Activated naive CD8-positive, alpha-beta T cell treated with anti-CD3 and anti-CD28 coated beads for 36 hours (primary cell): ENCODE data around the gene UMODL1. TPM values are rescaled to one million over a fixed set of nuclear protein-coding genes. Genes with fewer than 3 reads are reported as not detected.

ENCODE experiments used
- DNase-seq: peaks from one replicate; pipeline ENCODE4 v3.0.0; 2021
- H3K27ac Mint-ChIP-seq: one replicate; pipeline ENCODE4 v1.8.0; 2022; ENCODE audit warnings: mild to moderate bottlenecking, moderate library complexity, mixed read lengths
- H3K27me3 Mint-ChIP-seq: one replicate; pipeline ENCODE4 v1.8.0; 2022; ENCODE audit warnings: mild to moderate bottlenecking, mixed read lengths
- H3K36me3 Mint-ChIP-seq: one replicate; pipeline ENCODE4 v1.8.0; 2021; ENCODE audit warnings: mild to moderate bottlenecking, mixed read lengths
- H3K4me1 Mint-ChIP-seq: one replicate; pipeline ENCODE4 v1.8.0; 2021; ENCODE audit warnings: mixed read lengths
- H3K4me3 Mint-ChIP-seq: one replicate; pipeline ENCODE4 v1.8.0; 2022; ENCODE audit warnings: mild to moderate bottlenecking, moderate library complexity, mixed read lengths
- H3K9me3 Mint-ChIP-seq: one replicate; pipeline ENCODE4 v1.8.0; 2022; ENCODE audit warnings: mixed read lengths
- total RNA-seq, 2 experiments: library from RNA; stranded (reverse); gene quantifications; one replicate each; pipeline ENCODE4 v1.2.3, GENCODE V29; 2021

The UMODL1 gene
- total RNA-seq, 2 experiments from 2014 or later = not detected

GRCh38 chr21:42102526-42102925, 31.4 kb downstream of the UMODL1 start:
- Mint-ChIP-seq H3K4me1 (peaks cover 10% of the 10 kb centered on the region), H3K9me3 (no peaks in the 10 kb centered on the region), H3K27me3 (peaks cover 3% of the 10 kb centered on the region), H3K27ac (no peak overlapping the region), H3K36me3 (no peaks in the 10 kb centered on the region), H3K4me3 (no peak overlapping the region)
- no peak for DNase-seq

GRCh38 chr21:42102991-42103390, 31.9 kb downstream of the UMODL1 start:
- Mint-ChIP-seq H3K4me1 (peaks cover 12% of the 10 kb centered on the region), H3K27me3 (peaks cover 3% of the 10 kb centered on the region), H3K9me3 (no peaks in the 10 kb centered on the region), H3K36me3 (no peaks in the 10 kb centered on the region), H3K4me3 (no peak overlapping the region), H3K27ac (no peak overlapping the region)
- DNase-seq = no peak

- Mint-ChIP-seq H3K27ac (no peak overlapping the region), H3K4me3 (no peak overlapping the region), H3K36me3 (no peaks in the 10 kb centered on the region), H3K4me1 (peaks cover 14% of the 10 kb centered on the region), H3K9me3 (no peaks in the 10 kb centered on the region), H3K27me3 (peaks cover 3% of the 10 kb centered on the region)
- DNase-seq = no peak
Observed at GRCh38 chr21:42103843-42104242, 32.7 kb downstream of the UMODL1 start.

GRCh38 chr21:42105476-42106315, 34.6 kb downstream of the UMODL1 start:
- no peaks in the 10 kb centered on the region for H3K36me3 Mint-ChIP-seq
- no peaks in the 10 kb centered on the region for H3K9me3 Mint-ChIP-seq
- no peak overlapping the region for H3K4me3 Mint-ChIP-seq
- peaks cover 14% of the 10 kb centered on the region for H3K4me1 Mint-ChIP-seq
- peaks cover 3% of the 10 kb centered on the region for H3K27me3 Mint-ChIP-seq
- no peak for DNase-seq
- no peak overlapping the region for H3K27ac Mint-ChIP-seq

- Mint-ChIP-seq H3K4me1 (peaks cover 14% of the 10 kb centered on the region), H3K4me3 (no peak overlapping the region), H3K9me3 (no peaks in the 10 kb centered on the region), H3K27me3 (peaks cover 3% of the 10 kb centered on the region), H3K27ac (no peak overlapping the region), H3K36me3 (no peaks in the 10 kb centered on the region)
- no peak for DNase-seq
Observed at GRCh38 chr21:42106425-42106824, 35.3 kb downstream of the UMODL1 start.

- Mint-ChIP-seq H3K4me3 (no peak overlapping the region), H3K27me3 (peaks cover 3% of the 10 kb centered on the region), H3K27ac (no peak overlapping the region), H3K9me3 (no peaks in the 10 kb centered on the region), H3K36me3 (no peaks in the 10 kb centered on the region), H3K4me1 (peaks cover 8% of the 10 kb centered on the region)
- DNase-seq = no peak
Observed at GRCh38 chr21:42107177-42107880, 36.2 kb downstream of the UMODL1 start.

GRCh38 chr21:42107881-42108553, 36.9 kb downstream of the UMODL1 start:
- Mint-ChIP-seq H3K27ac (peak overlapping the region; percentile 49), H3K4me3 (peak overlapping the region; percentile 4), H3K4me1 (peaks cover 5% of the 10 kb centered on the region), H3K36me3 (no peaks in the 10 kb centered on the region), H3K9me3 (no peaks in the 10 kb centered on the region), H3K27me3 (peaks cover 3% of the 10 kb centered on the region)
- peak; percentile 78 for DNase-seq

- no peak overlapping the region for H3K27ac Mint-ChIP-seq
- peaks cover 3% of the 10 kb centered on the region for H3K27me3 Mint-ChIP-seq
- no peaks in the 10 kb centered on the region for H3K36me3 Mint-ChIP-seq
- H3K4me3 Mint-ChIP-seq = no peak overlapping the region
- H3K4me1 Mint-ChIP-seq = peaks cover 5% of the 10 kb centered on the region
- no peaks in the 10 kb centered on the region for H3K9me3 Mint-ChIP-seq
- no peak for DNase-seq
Observed at GRCh38 chr21:42108554-42109340, 37.6 kb downstream of the UMODL1 start.

GRCh38 chr21:42109473-42109872, 38.4 kb downstream of the UMODL1 start:
- Mint-ChIP-seq H3K9me3 (no peaks in the 10 kb centered on the region), H3K27me3 (peaks cover 3% of the 10 kb centered on the region), H3K27ac (no peak overlapping the region), H3K4me1 (peaks cover 5% of the 10 kb centered on the region), H3K36me3 (no peaks in the 10 kb centered on the region), H3K4me3 (no peak overlapping the region)
- DNase-seq = no peak

GRCh38 chr21:42109873-42110525, 38.9 kb downstream of the UMODL1 start:
- no peak for DNase-seq
- Mint-ChIP-seq H3K9me3 (no peaks in the 10 kb centered on the region), H3K27ac (no peak overlapping the region), H3K27me3 (peaks cover 3% of the 10 kb centered on the region), H3K4me1 (peaks cover 5% of the 10 kb centered on the region), H3K36me3 (no peaks in the 10 kb centered on the region), H3K4me3 (no peak overlapping the region)

GRCh38 chr21:42110691-42111469, 39.8 kb downstream of the UMODL1 start:
- H3K27me3 Mint-ChIP-seq = peaks cover 3% of the 10 kb centered on the region
- no peak for DNase-seq
- peak overlapping the region; percentile 67 for H3K27ac Mint-ChIP-seq
- H3K4me1 Mint-ChIP-seq = peaks cover 5% of the 10 kb centered on the region
- no peak overlapping the region for H3K4me3 Mint-ChIP-seq
- no peaks in the 10 kb centered on the region for H3K36me3 Mint-ChIP-seq
- H3K9me3 Mint-ChIP-seq = no peaks in the 10 kb centered on the region

- no peaks in the 10 kb centered on the region for H3K9me3 Mint-ChIP-seq
- no peak for DNase-seq
- no peak overlapping the region for H3K27ac Mint-ChIP-seq
- H3K4me1 Mint-ChIP-seq = peaks cover 5% of the 10 kb centered on the region
- H3K4me3 Mint-ChIP-seq = no peak overlapping the region
- no peaks in the 10 kb centered on the region for H3K36me3 Mint-ChIP-seq
- H3K27me3 Mint-ChIP-seq = peaks cover 5% of the 10 kb centered on the region
Observed at GRCh38 chr21:42111470-42111743, 40.3 kb downstream of the UMODL1 start.

GRCh38 chr21:42111811-42112210, 40.7 kb downstream of the UMODL1 start:
- Mint-ChIP-seq H3K9me3 (no peaks in the 10 kb centered on the region), H3K4me3 (no peak overlapping the region), H3K27me3 (peaks cover 5% of the 10 kb centered on the region), H3K4me1 (peaks cover 5% of the 10 kb centered on the region), H3K36me3 (no peaks in the 10 kb centered on the region), H3K27ac (no peak overlapping the region)
- no peak for DNase-seq

- no peak for DNase-seq
- Mint-ChIP-seq H3K36me3 (no peaks in the 10 kb centered on the region), H3K9me3 (no peaks in the 10 kb centered on the region), H3K4me3 (no peak overlapping the region), H3K27ac (no peak overlapping the region), H3K27me3 (peaks cover 7% of the 10 kb centered on the region), H3K4me1 (peaks cover 7% of the 10 kb centered on the region)
Observed at GRCh38 chr21:42112238-42112637, 41.1 kb downstream of the UMODL1 start.
